Heart left ventricle (tissue), 13 donors: ENCODE results near the gene UQCR11.

Experiments
- POLR2A ChIP-seq, 2 donors: fragments of 450-650 bp; IDR thresholded peaks; one replicate each; pipeline ENCODE4 v1.6.1; 2017; ENCODE audit warnings: antibody characterized with exemption in 2 of 2, mild to moderate bottlenecking in 2 of 2, moderate library complexity in 2 of 2
- TF ChIP-seq, protein P1 (sequence below), 12 donors: fragments of 200-600 bp; sonication (generic) in 4 of 12; IDR thresholded peaks; one replicate each; pipeline versions ENCODE4 v1.5.0 to v1.8.0; 2018 to 2022; ENCODE audit warnings: antibody characterized with exemption in 12 of 12, mild to moderate bottlenecking in 5 of 12
- donor health status: ischemic (EF 13 %, LVEDD 7.1; RV severe dilation, severe dysfunction).
- donor health status: DM: no; HTN: yes; CAD: no.
- donor health status: DM: no; HTN: no; CAD: no.
- donor health status: ischemic (EF 25% LVEDD 6.9; RV normal size, moderate dysfunction).
- donor health status: ischemic (EF 25% LVEDD 5.7; RV mildly dilated, moderate dysfunction).
- donor health status: ischemic (EF 35%, LVEDD 5.7; RV mildly dilated, moderate dysfunction).
- donor health status: nonischemic (EF 11% LVEDD 7.7; RV severe dilation, severe dysfunction).
- donor health status: DM: yes; HTN: yes; CAD: no.
- donor health status: PGD.
- donor health status: ischemic (EF 29% LVEDD 5.4; RV normal size, mild dysfunction).
- donor health status: nonischemic (EF 23%, LVEDD 6.1; RV moderate dilation, normal function).

DNA sequence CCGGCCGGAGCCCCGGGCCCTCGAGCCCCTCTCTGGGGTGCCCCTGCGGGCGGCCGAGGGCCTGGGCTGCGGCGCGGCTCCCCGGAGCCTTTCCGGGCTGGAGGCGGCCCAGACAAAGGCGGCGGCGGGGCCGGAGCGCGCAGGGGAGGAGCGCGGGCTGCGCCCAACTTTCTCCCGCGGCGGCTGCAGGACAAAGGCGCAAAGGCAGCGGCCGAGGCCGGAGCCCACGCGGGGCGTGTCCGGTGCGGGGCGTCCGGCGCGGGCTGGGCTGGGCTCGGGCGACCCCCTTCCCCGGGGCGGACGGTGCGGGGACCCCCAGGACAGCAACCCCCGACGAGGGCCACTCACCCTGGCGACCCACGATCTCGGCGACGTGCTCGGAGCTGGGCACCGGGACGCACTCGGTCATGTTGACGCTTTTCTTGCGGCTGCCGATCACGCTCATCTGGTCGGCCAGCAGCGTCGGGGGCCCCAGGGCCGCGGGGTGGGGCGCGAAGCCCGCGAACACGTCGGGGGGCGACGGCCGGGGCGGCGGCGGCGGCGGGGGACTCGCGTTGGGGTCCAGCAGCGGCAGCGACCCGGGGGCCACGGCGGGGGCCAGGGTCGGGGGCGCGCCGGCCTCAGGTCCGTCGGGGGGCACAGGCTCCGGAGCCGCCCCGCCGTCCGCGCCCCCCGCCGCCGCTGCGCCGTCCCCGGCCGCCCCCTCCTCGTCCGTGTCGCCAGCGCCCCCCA, 38.0 kb downstream of the UQCR11 start:
- TF ChIP-seq, protein P1, sequence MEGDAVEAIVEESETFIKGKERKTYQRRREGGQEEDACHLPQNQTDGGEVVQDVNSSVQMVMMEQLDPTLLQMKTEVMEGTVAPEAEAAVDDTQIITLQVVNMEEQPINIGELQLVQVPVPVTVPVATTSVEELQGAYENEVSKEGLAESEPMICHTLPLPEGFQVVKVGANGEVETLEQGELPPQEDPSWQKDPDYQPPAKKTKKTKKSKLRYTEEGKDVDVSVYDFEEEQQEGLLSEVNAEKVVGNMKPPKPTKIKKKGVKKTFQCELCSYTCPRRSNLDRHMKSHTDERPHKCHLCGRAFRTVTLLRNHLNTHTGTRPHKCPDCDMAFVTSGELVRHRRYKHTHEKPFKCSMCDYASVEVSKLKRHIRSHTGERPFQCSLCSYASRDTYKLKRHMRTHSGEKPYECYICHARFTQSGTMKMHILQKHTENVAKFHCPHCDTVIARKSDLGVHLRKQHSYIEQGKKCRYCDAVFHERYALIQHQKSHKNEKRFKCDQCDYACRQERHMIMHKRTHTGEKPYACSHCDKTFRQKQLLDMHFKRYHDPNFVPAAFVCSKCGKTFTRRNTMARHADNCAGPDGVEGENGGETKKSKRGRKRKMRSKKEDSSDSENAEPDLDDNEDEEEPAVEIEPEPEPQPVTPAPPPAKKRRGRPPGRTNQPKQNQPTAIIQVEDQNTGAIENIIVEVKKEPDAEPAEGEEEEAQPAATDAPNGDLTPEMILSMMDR (IDR thresholded peaks at IDR 0.05): no peak
- TF ChIP-seq POLR2A (IDR thresholded peaks at IDR 0.05): no peak
